GM12878 (cell line): ENCODE measurements around the gene PPP1R13B. TPM values are rescaled to one million over a fixed set of nuclear protein-coding genes. Genes with fewer than 3 reads are reported as not detected.

Experiments
- ATAC-seq: fragments of 200-7000 bp; cut with Tn5 transposase; 3 replicates; pipeline ENCODE4 v1.9.1; 2020; ENCODE audit warnings: mild to moderate bottlenecking, moderate library complexity
- BruUV-seq: library from RNA; stranded (reverse); fragments of 400-500 nt; replicated peaks from 2 replicates; lab custom pipeline; 2021; lab: Mats Ljungman, UMichigan
- CTCF ChIA-PET: fragments of 300-600 bp; sonication (Branson Sonifier 250); formaldehyde crosslinking; extraction: SDS; loops from one replicate; lab custom pipeline; 2021; ENCODE audit warnings: inconsistent platforms; lab: Yijun Ruan, JAX
- POLR2A ChIA-PET: fragments of 350-600 bp; formaldehyde crosslinking; extraction: SDS; loops from one replicate; lab custom pipeline; 2021; ENCODE audit warnings: inconsistent platforms; lab: Charles Lee
- RAD21 ChIA-PET: fragments of 300-600 bp; sonication (Branson Sonifier 250); formaldehyde crosslinking; loops from one replicate; lab custom pipeline; 2023; ENCODE audit warnings: antibody characterized with exemption; ENCODE audit not compliant: unreplicated experiment; lab: Charles Lee
- SMC1A ChIA-PET: fragments of 300-600 bp; sonication (Branson Sonifier 250); formaldehyde crosslinking; loops from one replicate; lab custom pipeline; 2023; ENCODE audit not compliant: unreplicated experiment, uncharacterized antibody; lab: Charles Lee
- DNase-seq: peaks from one replicate; pipeline ENCODE4 v3.0.0-alpha.2; 2011; ENCODE audit warnings: low read depth, low spot score
- FAIRE-seq: peaks from 3 replicates; lab custom pipeline; 2011; peaks lifted over from hg19 to GRCh38; lab: Jason Lieb, UNC
- H2AFZ ChIP-seq: 2 replicates; pipeline ENCODE4 v1.6.0; 2011; ENCODE audit warnings: low read depth, low read length, control low read depth; ENCODE audit not compliant: control insufficient read depth
- H3K27ac ChIP-seq: 2 replicates; pipeline ENCODE4 v1.5.1; 2011; ENCODE audit warnings: control low read depth; ENCODE audit not compliant: control insufficient read depth, insufficient read depth
- H3K27me3 ChIP-seq, 2 experiments: replicated peaks in 1 of 2; 2 replicates each; pipeline versions ENCODE4 v1.6.0 to v1.6.1; 2011; ENCODE audit warnings: low read length in 1 of 2; ENCODE audit not compliant: control insufficient read depth in 2 of 2, insufficient read depth in 2 of 2
- H3K36me3 ChIP-seq, 2 experiments: 2 replicates each; pipeline ENCODE4 v1.5.1; 2011; ENCODE audit warnings: low read length in 1 of 2; ENCODE audit not compliant: control insufficient read depth in 2 of 2, insufficient read depth in 2 of 2
- H3K4me1 ChIP-seq: 2 replicates; pipeline ENCODE4 v1.6.1; 2011; ENCODE audit warnings: mild to moderate bottlenecking, low read length, moderate library complexity, mixed read lengths; ENCODE audit not compliant: control insufficient read depth, insufficient read depth
- H3K4me2 ChIP-seq: 2 replicates; pipeline ENCODE4 v1.6.0; 2011; ENCODE audit warnings: control low read depth; ENCODE audit not compliant: control insufficient read depth, insufficient read depth
- H3K4me3 ChIP-seq: fragments of 200-600 bp; sonication (generic); 2 replicates; pipeline ENCODE4 v1.5.1; 2016
- H3K79me2 ChIP-seq: 2 replicates; pipeline ENCODE4 v1.6.0; 2011; ENCODE audit warnings: low read length; ENCODE audit not compliant: control insufficient read depth, insufficient read depth
- H3K9ac ChIP-seq: 2 replicates; pipeline ENCODE4 v1.8.0; 2011; ENCODE audit warnings: low read length, control low read depth, mixed read lengths; ENCODE audit not compliant: control insufficient read depth, insufficient read depth
- H3K9me3 ChIP-seq: replicated peaks from 3 replicates; pipeline ENCODE4 v1.5.1; 2011; ENCODE audit warnings: mild to moderate bottlenecking, low read length; ENCODE audit not compliant: control insufficient read depth, insufficient read depth
- H4K20me1 ChIP-seq: 2 replicates; pipeline ENCODE4 v1.6.0; 2011; ENCODE audit not compliant: control insufficient read depth, insufficient read depth
- BACH1 ChIP-seq: fragments of 450-650 bp; IDR thresholded peaks from 2 replicates; pipeline ENCODE4 v1.6.1; 2017; ENCODE audit warnings: mild to moderate bottlenecking, borderline replicate concordance
- BHLHE40 ChIP-seq, 2 experiments: fragments of 450-650 bp in 1 of 2; IDR thresholded peaks; 2 replicates each; pipeline ENCODE4 v1.6.1; 2011 to 2017; ENCODE audit warnings: low read depth in 2 of 2, borderline replicate concordance in 1 of 2, improper control_type of control experiment in 1 of 2, low read length in 1 of 2, mild to moderate bottlenecking in 1 of 2
- BRCA1 ChIP-seq: IDR thresholded peaks from 2 replicates; pipeline ENCODE4 v1.6.1; 2011; ENCODE audit warnings: low read depth, low read length, improper control_type of control experiment
- CBFB ChIP-seq: IDR thresholded peaks from 2 replicates; pipeline ENCODE4 v1.6.1; 2016; ENCODE audit warnings: antibody characterized with exemption, low read depth
- CREB1 ChIP-seq: IDR thresholded peaks from 2 replicates; pipeline ENCODE4 v1.6.1; 2012; ENCODE audit warnings: low read depth, mild to moderate bottlenecking, inconsistent platforms
- CREM ChIP-seq: IDR thresholded peaks from 2 replicates; pipeline ENCODE4 v1.6.1; 2014; ENCODE audit warnings: antibody characterized with exemption, low read depth
- EGR1 ChIP-seq, 2 experiments: IDR thresholded peaks; 1 replicate in 1 of 2; 2 replicates in 1 of 2; pipeline ENCODE4 v1.6.1; 2011 to 2012; ENCODE audit warnings: low read depth in 2 of 2, low read length in 2 of 2, borderline replicate concordance in 1 of 2, mild to moderate bottlenecking in 1 of 2, moderate library complexity in 1 of 2
- MYC ChIP-seq: IDR thresholded peaks from 2 replicates; pipeline ENCODE4 v1.6.1; 2011; ENCODE audit warnings: mild to moderate bottlenecking, low read length, moderate library complexity, inconsistent platforms; ENCODE audit not compliant: insufficient read depth, insufficient replicate concordance, insufficient read length, severe bottlenecking
- PML ChIP-seq: IDR thresholded peaks from 2 replicates; pipeline ENCODE4 v1.6.1; 2012; ENCODE audit warnings: low read length, inconsistent platforms
- POLR2A ChIP-seq: IDR thresholded peaks from 2 replicates; pipeline ENCODE4 v1.6.1; 2011; ENCODE audit warnings: low read depth, mild to moderate bottlenecking, low read length
- SPI1 ChIP-seq: IDR thresholded peaks from 2 replicates; pipeline ENCODE4 v1.6.1; 2011; ENCODE audit warnings: low read depth, mild to moderate bottlenecking, low read length, moderate library complexity, borderline replicate concordance; ENCODE audit not compliant: insufficient read depth
- STAT3 ChIP-seq: IDR thresholded peaks from 2 replicates; pipeline ENCODE4 v1.6.1; 2011; ENCODE audit warnings: low read depth, low read length, improper control_type of control experiment
- TAF1 ChIP-seq: IDR thresholded peaks from 2 replicates; pipeline ENCODE4 v1.6.1; 2011; ENCODE audit warnings: mild to moderate bottlenecking, low read depth, low read length, borderline replicate concordance
- YY1 ChIP-seq: IDR thresholded peaks from 2 replicates; pipeline ENCODE4 v1.6.1; 2011; ENCODE audit warnings: low read depth, mild to moderate bottlenecking, low read length
- ZBED1 ChIP-seq: IDR thresholded peaks from 2 replicates; pipeline ENCODE4 v1.6.1; 2016; ENCODE audit warnings: borderline replicate concordance
- ZNF274 ChIP-seq: IDR thresholded peaks from one replicate; pipeline ENCODE4 v1.8.0; 2011; ENCODE audit not compliant: insufficient read length, insufficient read depth
- ZNF622 ChIP-seq: fragments of 450-650 bp; IDR thresholded peaks from 2 replicates; pipeline ENCODE4 v1.6.1; 2017; ENCODE audit warnings: mild to moderate bottlenecking, inconsistent platforms
- WGBS: methylation state at CpG from one replicate; pipeline ENCODE4 v1.1.6; 2016; ENCODE audit warnings: low lambda C conversion rate; ENCODE audit not compliant: insufficient replicate concordance, insufficient coverage; ENCODE audit errors: missing lambda C conversion rate; 5-methylcytosine and 5-hydroxymethylcytosine counted together
- in situ Hi-C: fragments of 300-500 bp; cut with MboI; formaldehyde crosslinking; loops from 9 replicates; pipeline ENCODE4 v1.14.3; 2018; ENCODE audit warnings: mixed read lengths
- intact Hi-C: fragments of 100-400 bp; cut with micrococcal nuclease; formaldehyde crosslinking; loops from one replicate; pipeline ENCODE4 v1.14.2; 2022; ENCODE audit not compliant: unreplicated experiment
- polyA plus RNA-seq, 11 experiments: library from polyadenylated mRNA; depleted of rRNA in 4 of 11; unstranded in 6 of 11; stranded (reverse) in 5 of 11; fragments of >200 nt; fragmentation: Nextera tagmentation in 4 of 11; fragmentation: Illumina TruSeq in 1 of 11; extraction: Ambion mirVana in 4 of 11; extraction: Trizol in 1 of 11; gene quantifications; 1 replicate in 1 of 11; 2 replicates in 10 of 11; pipeline versions ENCODE4 v1.2.1 to v1.2.3, GENCODE V29; 2011 to 2016; ENCODE audit warnings: inconsistent platforms in 2 of 11, missing spikeins in 2 of 11, low read depth in 1 of 11
- total RNA-seq, 4 experiments: library from RNA; depleted of rRNA in 3 of 4; stranded (reverse); fragments of >200 nt in 3 of 4; fragmentation: Illumina TruSeq in 1 of 4; extraction: Trizol in 1 of 4; gene quantifications; 2 replicates each; pipeline versions ENCODE4 v1.2.1 to v1.2.3, GENCODE V29; 2013 to 2021
- TF ChIP-seq, protein P1 (sequence below): fragments of 450-650 bp; IDR thresholded peaks from 2 replicates; pipeline ENCODE4 v1.6.1; 2016; ENCODE audit warnings: mild to moderate bottlenecking
- TF ChIP-seq, protein P2 (sequence below): IDR thresholded peaks from 2 replicates; pipeline ENCODE4 v1.6.1; 2011; ENCODE audit warnings: low read depth, mild to moderate bottlenecking, low read length, moderate library complexity, borderline replicate concordance; ENCODE audit errors: extremely low read depth

The PPP1R13B gene
- total and polyA plus RNA-seq, 10 of the 15 experiments (the other 5 are each of a cell fraction or from before 2014, with no cell fraction given): 0.16 to 8.1 (median 3.2) TPM

GRCh38 chr14:103890052-103890371 is 42.6 kb upstream of the PPP1R13B start:
- FAIRE-seq: no peak
- 58% methylated on average over 10 of the region's 10 CpGs for WGBS
- POLR2A ChIA-PET: no interaction called here
- H3K27me3 ChIP-seq: no peaks in the 10 kb centered on the region
- SMC1A ChIA-PET: no interaction called here
- no peak overlapping the region for H3K4me2 ChIP-seq
- no peaks in the 10 kb centered on the region for H3K4me1 ChIP-seq
- BruUV-seq: no TSS peak
- H3K27ac ChIP-seq: no peak overlapping the region
- intact Hi-C loops (no loop called here), in situ Hi-C loops (no loop called here)
- no peaks in the 10 kb centered on the region for H3K9me3 ChIP-seq
- CTCF ChIA-PET: no interaction called here
- RAD21 ChIA-PET: interaction anchor here (1.2 kb wide), 1 partner anchor 81 kb away, joined by 3 read pairs; no protein-coding TSS in a partner anchor
- no peak overlapping the region for H3K4me3 ChIP-seq
- no peak overlapping the region for H3K9ac ChIP-seq
- H3K79me2 ChIP-seq: no peaks in the 10 kb centered on the region
- no peak for ATAC-seq
- no peaks in the 10 kb centered on the region; the same call in 1 of the 2 replicates for H4K20me1 ChIP-seq
- H2AFZ ChIP-seq: no peak overlapping the region
- no peak for DNase-seq
- TF ChIP-seq, protein P1, sequence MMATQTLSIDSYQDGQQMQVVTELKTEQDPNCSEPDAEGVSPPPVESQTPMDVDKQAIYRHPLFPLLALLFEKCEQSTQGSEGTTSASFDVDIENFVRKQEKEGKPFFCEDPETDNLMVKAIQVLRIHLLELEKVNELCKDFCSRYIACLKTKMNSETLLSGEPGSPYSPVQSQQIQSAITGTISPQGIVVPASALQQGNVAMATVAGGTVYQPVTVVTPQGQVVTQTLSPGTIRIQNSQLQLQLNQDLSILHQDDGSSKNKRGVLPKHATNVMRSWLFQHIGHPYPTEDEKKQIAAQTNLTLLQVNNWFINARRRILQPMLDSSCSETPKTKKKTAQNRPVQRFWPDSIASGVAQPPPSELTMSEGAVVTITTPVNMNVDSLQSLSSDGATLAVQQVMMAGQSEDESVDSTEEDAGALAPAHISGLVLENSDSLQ: no peak
- TF ChIP-seq CREM (no peak), CREB1 (no peak), MYC (no peak), ZBED1 (no peak), EGR1 (IDR thresholded peaks at IDR 0.05; ENCODE audit: borderline replicate concordance in 1 of 2, low read depth in 2 of 2, low read length in 2 of 2) (no peak), YY1 (no peak), SPI1 (no peak), STAT3 (no peak), BRCA1 (no peak), PML (no peak), BACH1 (no peak), POLR2A (no peak), TAF1 (no peak), BHLHE40 (IDR thresholded peaks at IDR 0.05; ENCODE audit: borderline replicate concordance in 1 of 2, low read depth in 2 of 2, low read length in 1 of 2) (no peak), ZNF274 (no peak), ZNF622 (no peak), CBFB (no peak)
- TF ChIP-seq, protein P2, sequence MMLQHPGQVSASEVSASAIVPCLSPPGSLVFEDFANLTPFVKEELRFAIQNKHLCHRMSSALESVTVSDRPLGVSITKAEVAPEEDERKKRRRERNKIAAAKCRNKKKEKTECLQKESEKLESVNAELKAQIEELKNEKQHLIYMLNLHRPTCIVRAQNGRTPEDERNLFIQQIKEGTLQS: no peak
- H3K36me3 ChIP-seq: no peaks in the 10 kb centered on the region
